GM18867 (cell line): ENCODE results near the gene SBNO2.
A peak's percentile ranks its signal among the peaks of the same experiment; 100 is the strongest.

Experiments used
- ATAC-seq: cut with Tn5 transposase; IDR thresholded peaks from one replicate; pipeline ENCODE4 v1.9.1; 2021; ENCODE audit warnings: mild to moderate bottlenecking, moderate library complexity; ENCODE audit not compliant: unreplicated experiment

SBNO2 gene

GRCh38 chr19:1108291-1109031, 65.6 kb downstream of the SBNO2 start:
- no peak for ATAC-seq

- ATAC-seq = no peak
These were observed 66.3 kb downstream of the SBNO2 start for GRCh38 chr19:1107661-1108261.

GRCh38 chr19:1106841-1107660, 67.0 kb downstream of the SBNO2 start:
- no peak for ATAC-seq

GRCh38 chr19:1105873-1106840, 67.9 kb downstream of the SBNO2 start:
- ATAC-seq = no peak

- no peak for ATAC-seq
These were observed 68.8 kb downstream of the SBNO2 start for GRCh38 chr19:1105008-1105872.

GRCh38 chr19:1104311-1105007, 69.6 kb downstream of the SBNO2 start:
- ATAC-seq = peak; percentile 33

- ATAC-seq = peak; percentile 72
These were observed 70.3 kb downstream of the SBNO2 start, which contains the start of gene GPX4 for GRCh38 chr19:1103708-1104310. Gene GPX4 (plus strand): TSS chr19:1103994. CDS start chr19:1104044, 50 bp downstream.

- ATAC-seq = no peak
These were observed 70.8 kb downstream of the SBNO2 start for GRCh38 chr19:1103132-1103707.

- ATAC-seq = no peak
These were observed 71.5 kb downstream of the SBNO2 start for GRCh38 chr19:1102407-1103131.

- ATAC-seq = no peak
These were observed 72.8 kb downstream of the SBNO2 start for GRCh38 chr19:1101337-1101698.

- ATAC-seq = no peak
These were observed 75.7 kb downstream of the SBNO2 start for GRCh38 chr19:1098177-1099051.

GRCh38 chr19:1097810-1098176, 76.3 kb downstream of the SBNO2 start:
- ATAC-seq = no peak

- peak; percentile 82 for ATAC-seq
These were observed 78.9 kb downstream of the SBNO2 start, which contains the start of gene POLR2E for GRCh38 chr19:1094978-1095701. Gene POLR2E (minus strand): TSS chr19:1095375. CDS start chr19:1095315, 60 bp downstream.

GRCh38 chr19:1094655-1094977, 79.5 kb downstream of the SBNO2 start:
- no peak for ATAC-seq

GRCh38 chr19:1093811-1094553, 80.1 kb downstream of the SBNO2 start:
- no peak for ATAC-seq
